H1 (cell line): ENCODE measurements around the gene MYOCD. TPM values are rescaled to one million over a fixed set of nuclear protein-coding genes. Genes with fewer than 3 reads are reported as not detected.

ENCODE experiments used
- ATF3 ChIP-seq: IDR thresholded peaks from 2 replicates; pipeline ENCODE4 v1.6.1; 2011; ENCODE audit warnings: low read depth, mild to moderate bottlenecking, low read length; ENCODE audit not compliant: insufficient read depth
- BACH1 ChIP-seq: IDR thresholded peaks from 2 replicates; pipeline ENCODE4 v1.6.1; 2012; ENCODE audit warnings: low read length, improper control_type of control experiment
- CHD7 ChIP-seq: fragments of 300-600 bp; sonication (generic); IDR thresholded peaks from 2 replicates; pipeline ENCODE4 v1.7.1; 2012; ENCODE audit warnings: low read length, moderate library complexity, mild to moderate bottlenecking, inconsistent platforms; ENCODE audit not compliant: insufficient replicate concordance
- NRF1 ChIP-seq: IDR thresholded peaks from 2 replicates; pipeline ENCODE4 v1.6.1; 2011; ENCODE audit warnings: mild to moderate bottlenecking, low read depth, low read length, improper control_type of control experiment
- RFX5 ChIP-seq: IDR thresholded peaks from 2 replicates; pipeline ENCODE4 v1.6.1; 2011; ENCODE audit warnings: low read depth, low read length, improper control_type of control experiment, borderline replicate concordance
- SIN3A ChIP-seq, 2 experiments: IDR thresholded peaks in 1 of 2; conservative IDR thresholded peaks in 1 of 2; 2 replicates each; pipeline ENCODE4 v1.6.1; 2011 to 2012; ENCODE audit warnings: low read length in 2 of 2, improper control_type of control experiment in 1 of 2, low read depth in 1 of 2, mild to moderate bottlenecking in 1 of 2
- polyA plus RNA-seq, 7 experiments: library from polyadenylated mRNA; depleted of rRNA in 3 of 7; stranded (reverse) in 5 of 7; unstranded in 2 of 7; fragments of >200 nt in 5 of 7; fragments of 200-250 nt in 2 of 7; gene quantifications; 1 replicate in 5 of 7; 2 replicates in 1 of 7; 4 replicates in 1 of 7; pipeline versions ENCODE4 v1.2.1 to v1.2.3, GENCODE V29; 2011 to 2013; ENCODE audit warnings: missing spikeins in 2 of 7, mixed read lengths in 2 of 7
- total RNA-seq: library from RNA; stranded (reverse); fragmentation: NEBNext Ultra II Directional; extraction: Animal tissue kit (Norgen Biotek cat#: 25700); gene quantifications from 2 replicates; pipeline ENCODE4 v1.2.1, GENCODE V29; 2021

Gene MYOCD
- total and polyA plus RNA-seq, 2 of the 8 experiments (the other 6 are each of a cell fraction or from before 2014, with no cell fraction given): 0.30 to 4.9 TPM

GRCh38 chr17:12671906-12672305, 6.2 kb downstream of the MYOCD start (continued):
- TF ChIP-seq CHD7: no peak
- TF ChIP-seq SIN3A (conservative IDR thresholded peaks at IDR 0.05 in 1 of 2, IDR thresholded peaks at IDR 0.05 in 1 of 2; ENCODE audit: low read depth in 1 of 2, low read length in 2 of 2): no peak
- no peak for TF ChIP-seq BACH1
- no peak for TF ChIP-seq RFX5
- TF ChIP-seq ATF3: no peak
- TF ChIP-seq NRF1: no peak
